CD8-positive, alpha-beta memory T cell (primary cell): Measurements from ENCODE around the gene DNAH7. TPM values are rescaled to one million over a fixed set of nuclear protein-coding genes. Genes with fewer than 3 reads are reported as not detected.

Source experiments
- CTCF ChIA-PET: fragments of 350-600 bp; sonication (Branson Sonifier 250); formaldehyde crosslinking; loops from one replicate; lab custom pipeline; 2021; ENCODE audit warnings: antibody characterized with exemption; lab: Charles Lee
- POLR2A ChIA-PET: fragments of 350-600 bp; sonication (Branson Sonifier 250); formaldehyde crosslinking; loops from one replicate; lab custom pipeline; 2021; ENCODE audit warnings: antibody characterized with exemption; lab: Charles Lee
- DNase-seq, 5 donors: peaks; one replicate each; pipeline versions ENCODE4 v3.0.0 to v3.0.0-alpha.2; 2020 to 2022; ENCODE audit warnings: mixed read lengths in 1 of 5
- H3K27ac ChIP-seq: one replicate; pipeline ENCODE4 v1.7.0; 2013; ENCODE audit warnings: low read depth, mild to moderate bottlenecking, low read length, moderate library complexity
- H3K27me3 ChIP-seq: 2 replicates; pipeline ENCODE4 v1.7.0; 2013; ENCODE audit warnings: low read length, mild to moderate bottlenecking; ENCODE audit not compliant: insufficient read depth, poor library complexity, severe bottlenecking
- H3K36me3 ChIP-seq: 2 replicates; pipeline ENCODE4 v1.7.0; 2013; ENCODE audit warnings: mild to moderate bottlenecking, low read length, moderate library complexity; ENCODE audit not compliant: insufficient read depth
- H3K4me1 ChIP-seq: 2 replicates; pipeline ENCODE4 v1.7.0; 2013; ENCODE audit warnings: mild to moderate bottlenecking, low read length, moderate library complexity; ENCODE audit not compliant: insufficient read depth
- H3K4me3 ChIP-seq: 2 replicates; pipeline ENCODE4 v1.7.0; 2013; ENCODE audit warnings: mild to moderate bottlenecking, low read length
- H3K9me3 ChIP-seq: 2 replicates; pipeline ENCODE4 v1.7.0; 2013; ENCODE audit warnings: mild to moderate bottlenecking, low read length
- H3K27ac Mint-ChIP-seq, 8 donors: one replicate each; pipeline ENCODE4 v1.8.0; 2020 to 2021; ENCODE audit warnings: mixed read lengths in 8 of 8, mild to moderate bottlenecking in 6 of 8, inconsistent platforms in 3 of 8, moderate library complexity in 3 of 8
- H3K27me3 Mint-ChIP-seq, 2 donors: one replicate each; pipeline ENCODE4 v1.8.0; 2020 to 2021; ENCODE audit warnings: mixed read lengths in 2 of 2, mild to moderate bottlenecking in 1 of 2, moderate library complexity in 1 of 2
- H3K36me3 Mint-ChIP-seq, 3 donors: one replicate each; pipeline ENCODE4 v1.8.0; 2020 to 2021; ENCODE audit warnings: mixed read lengths in 3 of 3, inconsistent platforms in 1 of 3, mild to moderate bottlenecking in 1 of 3
- H3K4me1 Mint-ChIP-seq, 3 donors: one replicate each; pipeline ENCODE4 v1.8.0; 2020 to 2021; ENCODE audit warnings: mixed read lengths in 3 of 3, inconsistent platforms in 1 of 3, mild to moderate bottlenecking in 1 of 3
- H3K4me3 Mint-ChIP-seq, 7 donors: one replicate each; pipeline ENCODE4 v1.8.0; 2020 to 2021; ENCODE audit warnings: mixed read lengths in 7 of 7, mild to moderate bottlenecking in 6 of 7, moderate library complexity in 4 of 7, inconsistent platforms in 2 of 7
- H3K9me3 Mint-ChIP-seq, 5 donors: one replicate each; pipeline ENCODE4 v1.8.0; 2020 to 2022; ENCODE audit warnings: mixed read lengths in 5 of 5, mild to moderate bottlenecking in 3 of 5, moderate library complexity in 2 of 5, inconsistent platforms in 1 of 5
- polyA plus RNA-seq: library from polyadenylated mRNA; unstranded; fragments of 300-500 nt; fragmentation: Illumina TruSeq; gene quantifications from one replicate; pipeline ENCODE4 v1.2.3, GENCODE V29; 2021
- total RNA-seq, 2 experiments: library from RNA; stranded (reverse); gene quantifications; one replicate each; pipeline ENCODE4 v1.2.3, GENCODE V29; 2021

DNAH7 gene
- total RNA-seq (not detected), polyA plus RNA-seq (not detected)

GRCh38 chr2:196068271-196069209, at the start of gene DNAH7:
TSS of gene DNAH7 (minus strand) at chr2:196068837. CDS start at chr2:196068711, 126 bp downstream.
- no peaks in the 10 kb centered on the region for H3K9me3 Mint-ChIP-seq
- CTCF ChIA-PET, result interaction anchor here (0.6 to 5.3 kb wide), 44 partner anchors 11 to 665 kb away, joined by 3 to 70 read pairs (median 3); partner anchors contain the start of gene CCDC150
- H3K4me1 Mint-ChIP-seq, result peaks cover 9 to 18% (median 16%) of the 10 kb centered on the region in 3 donors
- Histone ChIP-seq H3K4me1 (peaks cover 16% of the 10 kb centered on the region), H3K9me3 (no peaks in the 10 kb centered on the region), H3K36me3 (no peaks in the 10 kb centered on the region), H3K27me3 (no peaks in the 10 kb centered on the region), H3K27ac (peak within 1 kb of the TSS; percentile 48), H3K4me3 (peak within 1 kb of the TSS; percentile 56)
- H3K36me3 Mint-ChIP-seq, result no peaks in the 10 kb centered on the region
- peak; percentile 83 to 96 (median 93) for DNase-seq
- H3K27ac Mint-ChIP-seq, result peak within 1 kb of the TSS; percentile 66 to 88 (median 81)
- peaks cover 2 to 9% of the 10 kb centered on the region in 2 donors for H3K27me3 Mint-ChIP-seq
- peak within 1 kb of the TSS; percentile 70 to 90 (median 81) for H3K4me3 Mint-ChIP-seq
- POLR2A ChIA-PET, result interaction anchor here (0.6 to 1.8 kb wide), 4 partner anchors 21 to 411 kb away, joined by 3 to 7 read pairs (median 3); partner anchors contain the start of gene SLC39A10

GRCh38 chr2:196117214-196117705, 48.6 kb upstream of the DNAH7 start:
- no peaks in the 10 kb centered on the region for H3K9me3 ChIP-seq
- H3K36me3 ChIP-seq, result no peaks in the 10 kb centered on the region
- Mint-ChIP-seq H3K27me3 (no peaks in the 10 kb centered on the region), H3K4me3 (no peak overlapping the region), H3K36me3 (no peaks in the 10 kb centered on the region), H3K4me1 (peaks cover 10 to 19% (median 18%) of the 10 kb centered on the region in 3 donors), H3K9me3 (peaks cover 0 to 4% (median 0%) of the 10 kb centered on the region in 5 donors), H3K27ac (no peak overlapping the region)
- H3K27me3 ChIP-seq, result no peaks in the 10 kb centered on the region
- DNase-seq, result no peak
- H3K4me1 ChIP-seq, result peaks cover 4% of the 10 kb centered on the region
- H3K27ac ChIP-seq, result no peak overlapping the region
- ChIA-PET POLR2A (no interaction called here), CTCF (no interaction called here)
- H3K4me3 ChIP-seq, result no peak overlapping the region

GRCh38 chr2:196113061-196113974, 44.7 kb upstream of the DNAH7 start:
- no peaks in the 10 kb centered on the region for H3K9me3 ChIP-seq
- no peaks in the 10 kb centered on the region for H3K27me3 ChIP-seq
- no peak overlapping the region for H3K27ac Mint-ChIP-seq
- no peak overlapping the region for H3K27ac ChIP-seq
- no peaks in the 10 kb centered on the region for H3K36me3 Mint-ChIP-seq
- ChIA-PET POLR2A (interaction anchor here (0.6 kb wide), 1 partner anchor 262 kb away, joined by 6 read pairs; no protein-coding TSS in a partner anchor), CTCF (interaction anchor here (1.2 to 1.8 kb wide), 2 partner anchors 35 to 45 kb away, joined by 5 read pairs; partner anchors contain the start of gene DNAH7)
- peak overlapping the region in 4 of 7 donors; percentile 9 to 46 (median 26) for H3K4me3 Mint-ChIP-seq
- peaks cover 11 to 28% (median 23%) of the 10 kb centered on the region in 3 donors for H3K4me1 Mint-ChIP-seq
- H3K4me3 ChIP-seq, result no peak overlapping the region
- DNase-seq, result no peak
- H3K27me3 Mint-ChIP-seq, result no peaks in the 10 kb centered on the region
- no peaks in the 10 kb centered on the region for H3K9me3 Mint-ChIP-seq
- H3K36me3 ChIP-seq, result no peaks in the 10 kb centered on the region
- H3K4me1 ChIP-seq, result peaks cover 4% of the 10 kb centered on the region

DNA sequence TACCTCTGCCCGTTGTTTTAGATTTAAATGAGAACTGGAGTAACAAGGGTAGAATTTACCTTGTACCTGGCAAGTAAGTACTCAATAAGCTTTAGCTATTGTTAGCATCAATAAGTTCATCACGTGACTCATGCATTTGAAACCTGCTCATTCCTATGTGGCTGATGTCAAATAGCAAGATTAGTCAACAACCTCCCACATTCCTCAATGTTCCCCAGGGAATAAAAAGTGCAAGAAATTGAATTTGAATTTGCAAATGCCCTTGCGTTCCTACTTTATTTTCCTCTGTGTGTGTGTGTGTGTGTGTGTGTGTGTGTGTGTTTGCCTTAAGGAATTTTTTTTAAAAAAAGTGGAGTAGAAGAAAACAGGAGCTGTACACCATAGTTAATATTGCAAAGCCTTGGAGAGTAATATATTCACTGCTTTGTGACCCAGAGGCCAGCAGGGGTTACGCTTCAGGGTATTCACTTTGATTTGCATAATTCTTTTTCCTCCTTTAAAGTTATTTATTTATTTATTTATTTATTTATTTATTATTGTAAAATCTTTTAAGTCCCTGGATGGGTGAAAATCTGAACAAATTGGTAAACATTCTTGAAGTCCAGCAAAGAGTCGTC, 43.9 kb upstream of the DNAH7 start:
- no peaks in the 10 kb centered on the region for H3K27me3 Mint-ChIP-seq
- DNase-seq, result no peak
- H3K9me3 Mint-ChIP-seq, result no peaks in the 10 kb centered on the region
- no peaks in the 10 kb centered on the region for H3K9me3 ChIP-seq
- H3K27me3 ChIP-seq, result no peaks in the 10 kb centered on the region
- H3K4me1 ChIP-seq, result peaks cover 4% of the 10 kb centered on the region
- H3K36me3 ChIP-seq, result no peaks in the 10 kb centered on the region
- POLR2A ChIA-PET, result interaction anchor here (0.6 kb wide), 1 partner anchor 262 kb away, joined by 6 read pairs; no protein-coding TSS in a partner anchor
- peak overlapping the region in 1 of 7 donors; percentile 9 for H3K4me3 Mint-ChIP-seq
- CTCF ChIA-PET, result interaction anchor here (1.8 kb wide), 1 partner anchor 34 kb away, joined by 5 read pairs; no protein-coding TSS in a partner anchor
- H3K4me1 Mint-ChIP-seq, result peaks cover 11 to 28% (median 23%) of the 10 kb centered on the region in 3 donors
- H3K4me3 ChIP-seq, result no peak overlapping the region
- H3K36me3 Mint-ChIP-seq, result no peaks in the 10 kb centered on the region
- no peak overlapping the region for H3K27ac Mint-ChIP-seq
- no peak overlapping the region for H3K27ac ChIP-seq

- peak overlapping the region in 1 of 8 donors; percentile 58 for H3K27ac Mint-ChIP-seq
- H3K27me3 ChIP-seq, result no peaks in the 10 kb centered on the region
- H3K4me1 Mint-ChIP-seq, result peaks cover 11 to 22% (median 19%) of the 10 kb centered on the region in 3 donors
- peaks cover 2% of the 10 kb centered on the region for H3K4me1 ChIP-seq
- no peak for DNase-seq
- no peaks in the 10 kb centered on the region for H3K36me3 ChIP-seq
- no peaks in the 10 kb centered on the region for H3K9me3 ChIP-seq
- no peak overlapping the region for H3K27ac ChIP-seq
- peaks cover 0 to 4% (median 0%) of the 10 kb centered on the region in 3 donors for H3K36me3 Mint-ChIP-seq
- ChIA-PET POLR2A (no interaction called here), CTCF (interaction anchor here (2.0 kb wide), 1 partner anchor 30 kb away, joined by 6 read pairs; no protein-coding TSS in a partner anchor)
- no peaks in the 10 kb centered on the region for H3K9me3 Mint-ChIP-seq
- H3K27me3 Mint-ChIP-seq, result no peaks in the 10 kb centered on the region
- no peak overlapping the region for H3K4me3 Mint-ChIP-seq
- no peak overlapping the region for H3K4me3 ChIP-seq
These were observed 40.0 kb upstream of the DNAH7 start for GRCh38 chr2:196108604-196109003.

- peaks cover 6 to 21% (median 9%) of the 10 kb centered on the region in 3 donors for H3K4me1 Mint-ChIP-seq
- H3K9me3 ChIP-seq, result no peaks in the 10 kb centered on the region
- CTCF ChIA-PET, result no interaction called here
- H3K27me3 Mint-ChIP-seq, result no peaks in the 10 kb centered on the region
- POLR2A ChIA-PET, result no interaction called here
- H3K27ac ChIP-seq, result no peak overlapping the region
- H3K27ac Mint-ChIP-seq, result no peak overlapping the region
- peak overlapping the region in 1 of 7 donors; percentile 12 for H3K4me3 Mint-ChIP-seq
- no peak overlapping the region for H3K4me3 ChIP-seq
- no peak for DNase-seq
- peaks cover 2% of the 10 kb centered on the region for H3K4me1 ChIP-seq
- no peaks in the 10 kb centered on the region for H3K36me3 ChIP-seq
- no peaks in the 10 kb centered on the region for H3K9me3 Mint-ChIP-seq
- no peaks in the 10 kb centered on the region for H3K27me3 ChIP-seq
- peaks cover 0 to 4% (median 0%) of the 10 kb centered on the region in 3 donors for H3K36me3 Mint-ChIP-seq
These were observed 37.3 kb upstream of the DNAH7 start for GRCh38 chr2:196105951-196106350.

GRCh38 chr2:196104066-196104465, 35.4 kb upstream of the DNAH7 start:
- DNase-seq, result no peak
- Mint-ChIP-seq H3K27me3 (no peaks in the 10 kb centered on the region), H3K9me3 (no peaks in the 10 kb centered on the region), H3K27ac (no peak overlapping the region), H3K36me3 (peaks cover 0 to 4% (median 0%) of the 10 kb centered on the region in 3 donors), H3K4me1 (peaks cover 9 to 29% (median 12%) of the 10 kb centered on the region in 3 donors), H3K4me3 (no peak overlapping the region)
- no peaks in the 10 kb centered on the region for H3K36me3 ChIP-seq
- CTCF ChIA-PET, result no interaction called here
- POLR2A ChIA-PET, result no interaction called here
- no peak overlapping the region for H3K4me3 ChIP-seq
- peaks cover 5% of the 10 kb centered on the region for H3K4me1 ChIP-seq
- no peaks in the 10 kb centered on the region for H3K27me3 ChIP-seq
- no peak overlapping the region for H3K27ac ChIP-seq
- no peaks in the 10 kb centered on the region for H3K9me3 ChIP-seq
